Measurements from ENCODE around the gene RELT.

RELT gene

DNA sequence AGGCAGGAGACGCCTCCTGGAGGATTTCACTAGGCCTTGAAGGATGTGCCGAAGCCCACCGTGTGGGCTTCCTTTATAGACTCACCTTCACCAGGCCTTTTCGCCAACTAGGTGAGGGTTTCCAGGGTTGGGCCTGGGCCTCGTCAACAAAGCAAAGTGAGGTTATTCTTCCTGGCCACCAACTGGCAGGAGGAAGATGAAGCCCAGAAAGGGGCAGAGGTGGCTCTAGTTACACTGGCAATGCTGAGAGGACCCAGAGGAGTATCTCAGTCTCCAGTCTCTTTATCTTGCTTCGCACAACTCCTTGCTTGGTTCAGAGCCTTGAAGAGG, 404 bp upstream of the RELT start:
- no peaks in the 10 kb centered on the region for H3K9me3 ChIP-seq (ENCODE audit: low read depth, low read length)
- peak overlapping the region; percentile 46 for H3K9ac ChIP-seq (ENCODE audit: insufficient read length)
- DNase-seq (ENCODE audit: low read depth, low spot score): no peak
- no peaks in the 10 kb centered on the region for H3K36me3 ChIP-seq (ENCODE audit: insufficient read depth, low read length)
- no peak overlapping the region for H3K27ac ChIP-seq
- TF ChIP-seq POLR2AphosphoS5 (IDR thresholded peaks at IDR 0.05; ENCODE audit: borderline replicate concordance, low read depth, low read length) (no peak), FOXP2 (optimal IDR thresholded peaks at IDR 0.05; ENCODE audit: control extremely low read depth, extremely low read length, insufficient read depth) (no peak), EZH2 (IDR thresholded peaks at IDR 0.05) (no peak)
- H3K4me3 ChIP-seq: peak overlapping the region; percentile 94

GRCh38 chr11:73376803-73377629, 817 bp downstream of the RELT start:
- TF ChIP-seq POLR2AphosphoS5 (IDR thresholded peaks at IDR 0.05; ENCODE audit: borderline replicate concordance, low read depth, low read length) (no peak), EZH2 (IDR thresholded peaks at IDR 0.05) (no peak), FOXP2 (optimal IDR thresholded peaks at IDR 0.05; ENCODE audit: control extremely low read depth, extremely low read length, insufficient read depth) (no peak)
- Histone ChIP-seq H3K36me3 (ENCODE audit: insufficient read depth, low read length) (no peaks in the 10 kb centered on the region), H3K9ac (ENCODE audit: insufficient read length) (peak overlapping the region; percentile 86), H3K27ac (no peak overlapping the region), H3K4me3 (peak overlapping the region; percentile 94), H3K9me3 (ENCODE audit: low read depth, low read length) (no peaks in the 10 kb centered on the region)
- DNase-seq (ENCODE audit: low read depth, low spot score): no peak

DNA sequence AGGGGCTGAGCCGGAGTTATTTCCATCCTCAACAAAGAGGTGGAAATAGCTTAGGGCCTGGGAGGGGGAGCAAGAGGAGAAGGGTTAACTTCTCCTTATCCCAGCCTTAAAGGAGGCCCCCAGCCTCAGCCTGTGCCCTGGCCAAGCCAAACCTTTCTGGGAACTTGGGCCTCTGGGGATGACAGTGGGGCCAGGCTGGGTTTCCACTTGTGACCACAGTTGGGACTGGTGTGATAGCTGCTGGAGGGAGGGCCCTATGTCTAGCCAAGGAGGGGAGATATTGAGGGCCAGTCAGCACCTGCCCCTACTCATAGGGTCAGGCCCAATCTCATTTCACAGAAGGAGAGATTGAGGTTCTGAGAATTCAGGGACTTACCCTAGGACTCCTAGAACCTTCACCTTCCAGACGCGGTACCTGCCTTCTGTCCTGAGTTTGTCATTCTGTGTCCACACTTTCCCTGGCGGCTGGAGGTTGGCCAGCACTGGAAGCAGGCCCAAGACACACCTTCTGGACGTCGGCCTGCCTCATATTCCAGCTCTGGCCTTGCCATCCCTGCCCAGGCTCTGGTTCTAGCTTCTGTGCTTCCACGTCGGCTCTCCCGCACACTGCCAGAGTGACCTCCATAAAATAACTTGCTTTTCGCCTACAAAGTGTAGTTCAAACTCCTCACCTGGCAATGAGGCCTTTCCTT, 3.1 kb downstream of the RELT start:
- Histone ChIP-seq H3K36me3 (ENCODE audit: insufficient read depth, low read length) (no peaks in the 10 kb centered on the region), H3K4me3 (no peak overlapping the region), H3K9ac (ENCODE audit: insufficient read length) (no peak overlapping the region), H3K27ac (no peak overlapping the region), H3K9me3 (ENCODE audit: low read depth, low read length) (no peaks in the 10 kb centered on the region)
- no peak for TF ChIP-seq FOXP2 (optimal IDR thresholded peaks at IDR 0.05; ENCODE audit: control extremely low read depth, extremely low read length, insufficient read depth)
- no peak for TF ChIP-seq POLR2AphosphoS5 (IDR thresholded peaks at IDR 0.05; ENCODE audit: borderline replicate concordance, low read depth, low read length)
- no peak for TF ChIP-seq EZH2 (IDR thresholded peaks at IDR 0.05)
- DNase-seq (ENCODE audit: low read depth, low spot score): no peak

GRCh38 chr11:73380331-73380730, 4.1 kb downstream of the RELT start:
- Histone ChIP-seq H3K9ac (ENCODE audit: insufficient read length) (no peak overlapping the region), H3K27ac (no peak overlapping the region), H3K36me3 (ENCODE audit: insufficient read depth, low read length) (no peaks in the 10 kb centered on the region), H3K9me3 (ENCODE audit: low read depth, low read length) (no peaks in the 10 kb centered on the region), H3K4me3 (no peak overlapping the region)
- TF ChIP-seq EZH2 (IDR thresholded peaks at IDR 0.05) (no peak), POLR2AphosphoS5 (IDR thresholded peaks at IDR 0.05; ENCODE audit: borderline replicate concordance, low read depth, low read length) (no peak), FOXP2 (optimal IDR thresholded peaks at IDR 0.05; ENCODE audit: control extremely low read depth, extremely low read length, insufficient read depth) (no peak)
- DNase-seq (ENCODE audit: low read depth, low spot score): no peak

GRCh38 chr11:73380897-73381410, 4.8 kb downstream of the RELT start:
- H3K9me3 ChIP-seq (ENCODE audit: low read depth, low read length): no peaks in the 10 kb centered on the region
- no peak for DNase-seq (ENCODE audit: low read depth, low spot score)
- no peak overlapping the region for H3K27ac ChIP-seq
- H3K36me3 ChIP-seq (ENCODE audit: insufficient read depth, low read length): no peaks in the 10 kb centered on the region
- no peak overlapping the region for H3K4me3 ChIP-seq
- TF ChIP-seq FOXP2 (optimal IDR thresholded peaks at IDR 0.05; ENCODE audit: control extremely low read depth, extremely low read length, insufficient read depth): no peak
- H3K9ac ChIP-seq (ENCODE audit: insufficient read length): no peak overlapping the region

- Histone ChIP-seq H3K27ac (no peak overlapping the region), H3K4me3 (no peak overlapping the region), H3K9me3 (ENCODE audit: low read depth, low read length) (no peaks in the 10 kb centered on the region), H3K9ac (ENCODE audit: insufficient read length) (no peak overlapping the region), H3K36me3 (ENCODE audit: insufficient read depth, low read length) (no peaks in the 10 kb centered on the region)
- TF ChIP-seq FOXP2 (optimal IDR thresholded peaks at IDR 0.05; ENCODE audit: control extremely low read depth, extremely low read length, insufficient read depth): no peak
- DNase-seq (ENCODE audit: low read depth, low spot score): no peak
These were observed 5.4 kb downstream of the RELT start for GRCh38 chr11:73381589-73381988.

DNA sequence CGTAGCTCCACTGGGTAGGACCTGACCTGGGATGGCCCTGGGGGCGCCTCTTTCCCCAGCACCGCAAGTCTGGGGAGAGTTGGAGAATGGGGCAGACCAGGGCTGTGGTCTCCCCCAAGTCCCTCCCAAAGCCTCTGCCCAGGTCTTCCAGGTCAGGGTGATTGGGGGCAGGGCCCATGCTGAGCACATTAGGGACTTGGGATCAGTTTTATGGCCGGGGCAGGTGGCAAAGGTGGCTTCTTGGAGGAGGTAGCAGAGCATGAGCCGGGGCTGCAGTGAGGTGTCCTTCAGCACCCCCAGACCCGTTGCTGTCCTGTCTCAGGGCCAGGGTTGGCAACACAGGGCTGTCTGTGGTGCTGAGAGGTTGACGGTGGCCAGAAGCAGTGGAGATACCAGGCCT, 6.0 kb downstream of the RELT start:
- Histone ChIP-seq H3K9me3 (ENCODE audit: low read depth, low read length) (no peaks in the 10 kb centered on the region), H3K36me3 (ENCODE audit: insufficient read depth, low read length) (no peaks in the 10 kb centered on the region), H3K4me3 (no peak overlapping the region), H3K9ac (ENCODE audit: insufficient read length) (no peak overlapping the region), H3K27ac (no peak overlapping the region)
- TF ChIP-seq POLR2AphosphoS5 (IDR thresholded peaks at IDR 0.05; ENCODE audit: borderline replicate concordance, low read depth, low read length) (no peak), EZH2 (IDR thresholded peaks at IDR 0.05) (no peak), FOXP2 (optimal IDR thresholded peaks at IDR 0.05; ENCODE audit: control extremely low read depth, extremely low read length, insufficient read depth) (no peak)
- DNase-seq (ENCODE audit: low read depth, low spot score): no peak

DNA sequence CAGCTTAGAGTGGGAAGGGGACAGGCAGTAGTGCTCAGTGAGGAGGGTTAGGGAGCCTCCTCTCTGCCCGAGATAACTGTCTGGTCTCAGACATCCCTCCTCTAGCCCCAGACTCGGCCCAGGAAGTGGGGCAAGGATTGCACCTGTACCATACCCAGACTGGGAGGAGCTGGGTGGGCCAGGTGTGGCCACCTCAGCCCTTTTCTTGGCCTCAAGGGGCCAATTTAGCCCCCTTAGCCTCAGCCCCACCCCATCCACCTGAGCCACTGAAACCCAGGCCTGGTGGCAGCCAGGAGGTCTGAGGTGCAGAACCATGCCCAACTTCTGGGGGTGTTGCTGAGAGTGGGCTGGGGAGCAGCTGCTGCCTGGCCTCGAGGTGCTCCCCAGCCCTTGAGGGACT, 6.5 kb downstream of the RELT start:
- TF ChIP-seq FOXP2 (optimal IDR thresholded peaks at IDR 0.05; ENCODE audit: control extremely low read depth, extremely low read length, insufficient read depth) (no peak), EZH2 (IDR thresholded peaks at IDR 0.05) (no peak), POLR2AphosphoS5 (IDR thresholded peaks at IDR 0.05; ENCODE audit: borderline replicate concordance, low read depth, low read length) (no peak)
- H3K27ac ChIP-seq: no peak overlapping the region
- no peaks in the 10 kb centered on the region for H3K9me3 ChIP-seq (ENCODE audit: low read depth, low read length)
- H3K4me3 ChIP-seq: no peak overlapping the region
- DNase-seq (ENCODE audit: low read depth, low spot score): no peak
- no peaks in the 10 kb centered on the region for H3K36me3 ChIP-seq (ENCODE audit: insufficient read depth, low read length)
- no peak overlapping the region for H3K9ac ChIP-seq (ENCODE audit: insufficient read length)

Measured in SK-N-MC (cell line).